Activated CD4-positive, alpha-beta T cell treated with anti-CD3 and anti-CD28 coated beads, Interleukin-2, amount 10 ng/mL, durations not matched to agents 24 days and 14 days (primary cell): Measurements from ENCODE around the gene JAKMIP2. TPM values are rescaled to one million over a fixed set of nuclear protein-coding genes. Genes with fewer than 3 reads are reported as not detected.
"Not testable (repeated sequence)": the region's sequence is repeated elsewhere in the genome, so short reads cannot be mapped to it uniquely, and the experiment has no call there.

Experiments
- DNase-seq: peaks from one replicate; pipeline ENCODE4 v3.0.0; 2022
- H3K27ac Mint-ChIP-seq: one replicate; pipeline ENCODE4 v1.8.0; 2022; ENCODE audit warnings: mild to moderate bottlenecking, mixed read lengths
- H3K27me3 Mint-ChIP-seq: one replicate; pipeline ENCODE4 v1.8.0; 2022; ENCODE audit warnings: mixed read lengths
- H3K36me3 Mint-ChIP-seq: one replicate; pipeline ENCODE4 v1.8.0; 2022; ENCODE audit warnings: low read depth, mild to moderate bottlenecking, mixed read lengths
- H3K4me1 Mint-ChIP-seq: one replicate; pipeline ENCODE4 v1.8.0; 2021; ENCODE audit warnings: mixed read lengths
- H3K4me3 Mint-ChIP-seq: one replicate; pipeline ENCODE4 v1.8.0; 2022; ENCODE audit warnings: mild to moderate bottlenecking, moderate library complexity, mixed read lengths
- H3K9me3 Mint-ChIP-seq: one replicate; pipeline ENCODE4 v1.8.0; 2021; ENCODE audit warnings: mixed read lengths
- intact Hi-C: fragments of 100-400 bp; cut with micrococcal nuclease; formaldehyde crosslinking; loops from one replicate; pipeline ENCODE4 v1.15.1; 2023
- total RNA-seq: library from RNA; stranded (reverse); gene quantifications from 2 replicates; pipeline ENCODE4 v1.2.3, GENCODE V29; 2022

JAKMIP2 gene
- 1.2 and 1.6 TPM in 2 replicates for total RNA-seq

GRCh38 chr5:147782110-147783028 lies at the start of gene JAKMIP2:
Gene JAKMIP2 (minus strand): TSS chr5:147782728. CDS start chr5:147671806, 110,922 bp downstream.
- DNase-seq, result peak; percentile 95
- Mint-ChIP-seq H3K27me3 (peaks cover 8% of the 10 kb centered on the region), H3K36me3 (no peaks in the 10 kb centered on the region), H3K4me3 (peak within 1 kb of the TSS; percentile 82), H3K4me1 (peaks cover 9% of the 10 kb centered on the region), H3K27ac (peak within 1 kb of the TSS; percentile 67), H3K9me3 (no peaks in the 10 kb centered on the region)
- intact Hi-C loops, result no loop called here

- intact Hi-C loops, result no loop called here
- Mint-ChIP-seq H3K36me3 (no peaks in the 10 kb centered on the region), H3K4me1 (no peaks in the 10 kb centered on the region), H3K27me3 (peaks cover 17% of the 10 kb centered on the region), H3K9me3 (no peaks in the 10 kb centered on the region), H3K27ac (no peak within 1 kb of the TSS), H3K4me3 (no peak within 1 kb of the TSS)
- DNase-seq, result no peak
Observed at GRCh38 chr5:147831465-147831864, 48.9 kb upstream of the JAKMIP2 start, which contains the start of gene SPINK1. Gene SPINK1 (minus strand): TSS chr5:147831671. CDS start chr5:147831577, 94 bp downstream.

GRCh38 chr5:147830035-147830434 lies 47.5 kb upstream of the JAKMIP2 start:
- DNase-seq, result no peak
- H3K4me3 Mint-ChIP-seq, result no peak overlapping the region
- H3K27ac Mint-ChIP-seq, result no peak overlapping the region
- peaks cover 17% of the 10 kb centered on the region for H3K27me3 Mint-ChIP-seq
- no peaks in the 10 kb centered on the region for H3K36me3 Mint-ChIP-seq
- intact Hi-C loops, result no loop called here
- H3K4me1 Mint-ChIP-seq, result no peaks in the 10 kb centered on the region
- no peaks in the 10 kb centered on the region for H3K9me3 Mint-ChIP-seq

- H3K9me3 Mint-ChIP-seq, H3K27ac Mint-ChIP-seq, H3K4me3 Mint-ChIP-seq, H3K4me1 Mint-ChIP-seq, H3K36me3 Mint-ChIP-seq, intact Hi-C loops, DNase-seq: not testable (repeated sequence)
- peaks cover 12% of the 10 kb centered on the region for H3K27me3 Mint-ChIP-seq
Observed at GRCh38 chr5:147827017-147827416, 44.5 kb upstream of the JAKMIP2 start.

- no peaks in the 10 kb centered on the region for H3K4me1 Mint-ChIP-seq
- H3K27me3 Mint-ChIP-seq, result peaks cover 12% of the 10 kb centered on the region
- intact Hi-C loops, result no loop called here
- H3K27ac Mint-ChIP-seq, result no peak overlapping the region
- H3K4me3 Mint-ChIP-seq, result no peak overlapping the region
- no peaks in the 10 kb centered on the region for H3K36me3 Mint-ChIP-seq
- no peaks in the 10 kb centered on the region for H3K9me3 Mint-ChIP-seq
- no peak for DNase-seq
Observed at GRCh38 chr5:147826361-147826760, 43.8 kb upstream of the JAKMIP2 start.

- Mint-ChIP-seq H3K27me3 (peaks cover 14% of the 10 kb centered on the region), H3K9me3 (no peaks in the 10 kb centered on the region), H3K36me3 (no peaks in the 10 kb centered on the region), H3K4me1 (no peaks in the 10 kb centered on the region), H3K4me3 (no peak overlapping the region), H3K27ac (no peak overlapping the region)
- DNase-seq, result peak; percentile 82
- intact Hi-C loops, result loop anchor here (1.0 kb wide), 2 partner anchors 195 to 369 kb away; no protein-coding TSS in a partner anchor
Observed at GRCh38 chr5:147822686-147823491, 40.4 kb upstream of the JAKMIP2 start.

GRCh38 chr5:147822222-147822621 lies 39.7 kb upstream of the JAKMIP2 start:
- H3K27me3 Mint-ChIP-seq, result peaks cover 18% of the 10 kb centered on the region
- H3K4me3 Mint-ChIP-seq, result not testable (repeated sequence)

GRCh38 chr5:147821766-147822165 lies 39.2 kb upstream of the JAKMIP2 start:
- H3K36me3 Mint-ChIP-seq, result no peaks in the 10 kb centered on the region
- H3K27ac Mint-ChIP-seq, result no peak overlapping the region
- DNase-seq, result no peak
- intact Hi-C loops, result loop anchor here (1.0 kb wide), 2 partner anchors 193 to 367 kb away; no protein-coding TSS in a partner anchor
- H3K4me3 Mint-ChIP-seq, result no peak overlapping the region
- no peaks in the 10 kb centered on the region for H3K9me3 Mint-ChIP-seq
- no peaks in the 10 kb centered on the region for H3K4me1 Mint-ChIP-seq
- H3K27me3 Mint-ChIP-seq, result peaks cover 18% of the 10 kb centered on the region

More at GRCh38 chr5:147822222-147822621, 39.7 kb upstream of the JAKMIP2 start:
- H3K4me1 Mint-ChIP-seq, H3K36me3 Mint-ChIP-seq, H3K27ac Mint-ChIP-seq, DNase-seq, H3K9me3 Mint-ChIP-seq: not testable (repeated sequence)
- intact Hi-C loops, result loop anchor here (1.0 kb wide), 2 partner anchors 194 to 368 kb away; no protein-coding TSS in a partner anchor

- no peak overlapping the region for H3K4me3 Mint-ChIP-seq
- intact Hi-C loops, result no loop called here
- no peak overlapping the region for H3K27ac Mint-ChIP-seq
- no peak for DNase-seq
- no peaks in the 10 kb centered on the region for H3K36me3 Mint-ChIP-seq
- peaks cover 18% of the 10 kb centered on the region for H3K27me3 Mint-ChIP-seq
- H3K9me3 Mint-ChIP-seq, result no peaks in the 10 kb centered on the region
- H3K4me1 Mint-ChIP-seq, result no peaks in the 10 kb centered on the region
Observed at GRCh38 chr5:147819261-147819770, 36.8 kb upstream of the JAKMIP2 start.

GRCh38 chr5:147818290-147818689 lies 35.8 kb upstream of the JAKMIP2 start:
- intact Hi-C loops, result no loop called here
- H3K4me1 Mint-ChIP-seq, result no peaks in the 10 kb centered on the region
- no peaks in the 10 kb centered on the region for H3K36me3 Mint-ChIP-seq
- H3K27me3 Mint-ChIP-seq, result peaks cover 20% of the 10 kb centered on the region
- no peak for DNase-seq
- no peak overlapping the region for H3K27ac Mint-ChIP-seq
- no peak overlapping the region for H3K4me3 Mint-ChIP-seq
- H3K9me3 Mint-ChIP-seq, result no peaks in the 10 kb centered on the region

- no peaks in the 10 kb centered on the region for H3K9me3 Mint-ChIP-seq
- H3K36me3 Mint-ChIP-seq, result no peaks in the 10 kb centered on the region
- no peak for DNase-seq
- peaks cover 16% of the 10 kb centered on the region for H3K27me3 Mint-ChIP-seq
- H3K27ac Mint-ChIP-seq, result no peak overlapping the region
- intact Hi-C loops, result no loop called here
- H3K4me3 Mint-ChIP-seq, result no peak overlapping the region
- no peaks in the 10 kb centered on the region for H3K4me1 Mint-ChIP-seq
Observed at GRCh38 chr5:147813696-147814095, 31.2 kb upstream of the JAKMIP2 start.

- peaks cover 3% of the 10 kb centered on the region for H3K4me1 Mint-ChIP-seq
- H3K9me3 Mint-ChIP-seq, result no peaks in the 10 kb centered on the region
- H3K36me3 Mint-ChIP-seq, result no peaks in the 10 kb centered on the region
- H3K4me3 Mint-ChIP-seq, result no peak overlapping the region
- intact Hi-C loops, result no loop called here
- no peak overlapping the region for H3K27ac Mint-ChIP-seq
- no peak for DNase-seq
- peaks cover 7% of the 10 kb centered on the region for H3K27me3 Mint-ChIP-seq
Observed at GRCh38 chr5:147809830-147810666, 27.5 kb upstream of the JAKMIP2 start.

GRCh38 chr5:147805030-147805454 lies 22.5 kb upstream of the JAKMIP2 start:
- peaks cover 2% of the 10 kb centered on the region for H3K27me3 Mint-ChIP-seq
- H3K9me3 Mint-ChIP-seq, result no peaks in the 10 kb centered on the region
- H3K4me3 Mint-ChIP-seq, result no peak overlapping the region
- peaks cover 7% of the 10 kb centered on the region for H3K4me1 Mint-ChIP-seq
- peak; percentile 63 for DNase-seq
- no peaks in the 10 kb centered on the region for H3K36me3 Mint-ChIP-seq
- intact Hi-C loops, result no loop called here
- no peak overlapping the region for H3K27ac Mint-ChIP-seq
